DND-41 (cell line): ENCODE measurements around the gene PYGL.

Experiments used
- CTCF ChIP-seq: IDR thresholded peaks from 2 replicates; pipeline ENCODE4 v1.5.1; 2012; ENCODE audit warnings: borderline replicate concordance, low read length, moderate library complexity, mild to moderate bottlenecking; ENCODE audit not compliant: poor library complexity, severe bottlenecking; ENCODE audit errors: extremely low read depth
- EZH2 ChIP-seq: IDR thresholded peaks from 3 replicates; pipeline ENCODE4 v1.6.1; 2012; ENCODE audit warnings: borderline replicate concordance, low read depth, mild to moderate bottlenecking, moderate library complexity, low read length, inconsistent platforms; ENCODE audit not compliant: severe bottlenecking

DNA sequence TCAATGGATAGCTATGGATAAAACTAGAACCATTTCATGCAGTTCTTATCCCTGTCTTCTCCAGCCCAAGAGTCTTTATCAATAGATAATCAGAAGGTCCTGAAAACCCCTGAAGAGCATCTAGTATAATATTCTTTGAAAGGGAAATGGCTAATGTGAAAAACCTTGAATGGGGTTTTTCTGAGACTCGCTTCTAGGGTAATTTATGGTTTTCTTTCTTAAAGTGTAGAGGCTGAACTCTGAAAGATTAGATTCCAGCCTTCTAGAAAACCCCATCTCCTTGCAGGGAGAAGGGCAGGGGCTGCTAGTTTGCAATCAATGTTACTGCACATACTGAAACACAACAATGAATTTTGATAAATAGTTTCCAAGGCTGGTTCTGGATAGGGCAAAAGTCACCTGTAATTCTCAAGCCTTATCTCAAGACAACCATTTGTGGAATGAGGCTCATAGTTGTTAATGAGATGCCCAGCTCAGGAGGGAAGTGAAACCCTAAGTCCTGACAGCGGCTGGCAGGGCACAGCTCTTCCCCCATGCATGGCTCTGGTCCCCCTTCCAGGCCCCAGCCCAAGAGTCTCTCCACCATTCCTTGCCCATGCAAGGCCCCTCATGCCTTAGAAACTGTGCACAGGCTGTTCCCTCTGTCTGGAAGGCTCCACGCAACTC, 33.7 kb upstream of the PYGL start:
- TF ChIP-seq EZH2 (no peak), CTCF (no peak)
